Transverse colon (tissue), 4 donors: ENCODE results near the gene CTBP1. TPM values are rescaled to one million over a fixed set of nuclear protein-coding genes. Genes with fewer than 3 reads are reported as not detected.

Source experiments
- DNase-seq: peaks from one replicate; pipeline ENCODE4 v3.0.0-alpha.2; 2019
- H3K27ac ChIP-seq, 4 donors: fragments of 200-600 bp; sonication (generic); 2 replicates each; pipeline ENCODE4 v1.5.1; 2016 to 2018; ENCODE audit warnings: inconsistent platforms in 4 of 4
- H3K27me3 ChIP-seq: fragments of 200-600 bp; sonication (generic); 2 replicates; pipeline ENCODE4 v1.5.1; 2017; ENCODE audit warnings: inconsistent platforms
- H3K36me3 ChIP-seq, 4 donors: fragments of 200-600 bp; sonication (generic); 2 replicates each; pipeline ENCODE4 v1.5.1; 2017 to 2019; ENCODE audit warnings: inconsistent platforms in 4 of 4
- H3K4me1 ChIP-seq, 4 donors: fragments of 200-600 bp; sonication (generic); 2 replicates each; pipeline ENCODE4 v1.5.1; 2017 to 2020; ENCODE audit warnings: inconsistent platforms in 4 of 4
- H3K4me3 ChIP-seq, 4 donors: fragments of 200-600 bp; sonication (generic); 1 replicate in 1 of 4; 2 replicates in 3 of 4; pipeline versions ENCODE4 v1.5.1 to v1.6.1; 2017 to 2019; ENCODE audit warnings: inconsistent platforms in 4 of 4
- H3K9me3 ChIP-seq, 2 donors: fragments of 200-600 bp; sonication (generic); 2 replicates each; pipeline ENCODE4 v1.5.1; 2017 to 2019; ENCODE audit warnings: inconsistent platforms in 2 of 2
- EP300 ChIP-seq: sonication (generic); formaldehyde crosslinking; IDR thresholded peaks from one replicate; pipeline ENCODE4 v1.6.1; 2017; ENCODE audit warnings: antibody characterized with exemption, low read depth
- POLR2A ChIP-seq: fragments of 450-650 bp; IDR thresholded peaks from one replicate; pipeline ENCODE4 v1.6.1; 2016; ENCODE audit warnings: antibody characterized with exemption, mild to moderate bottlenecking, moderate library complexity
- POLR2AphosphoS5 ChIP-seq, 3 donors: sonication (generic); formaldehyde crosslinking; IDR thresholded peaks; one replicate each; pipeline ENCODE4 v1.6.1; 2016; ENCODE audit warnings: antibody characterized with exemption in 3 of 3
- WGBS, 2 donors: methylation state at CpG; one replicate each; pipeline ENCODE4 v1.1.5; 2018; ENCODE audit warnings: low coverage in 1 of 2; 5-methylcytosine and 5-hydroxymethylcytosine counted together
- in situ Hi-C, 4 donors: fragments of 200-750 bp; cut with MboI; loops; one replicate each; pipeline versions ENCODE4 v1.15.0 to v1.15.1; 2017; ENCODE audit warnings: low sequenced_read_pairs in 3 of 4, low pct_ligation_motif_present in 1 of 4, low pct_unique_long_range_greater_than_20kb in 1 of 4
- intact Hi-C: fragments of 100-400 bp; cut with DNase I; formaldehyde crosslinking; loops from one replicate; pipeline ENCODE4 v1.15.1; 2023; ENCODE audit warnings: low total_unique reads
- total RNA-seq, 4 donors: library from RNA; depleted of rRNA; stranded (reverse); fragments of >200 nt; gene quantifications; one replicate each; pipeline ENCODE4 v1.1.0, GENCODE V29; 2016
- TF ChIP-seq, protein P1 (sequence below), 5 experiments: fragments of 200-600 bp in 3 of 5; fragments of 450-650 bp in 2 of 5; sonication (generic) in 3 of 5; IDR thresholded peaks; 1 replicate in 2 of 5; 2 replicates in 3 of 5; pipeline ENCODE4 v1.5.1; 2016 to 2017; ENCODE audit warnings: antibody characterized with exemption in 5 of 5, inconsistent platforms in 3 of 5, mild to moderate bottlenecking in 2 of 5, moderate library complexity in 1 of 5

The CTBP1 gene
- total RNA-seq, 4 donors from 2014 or later: 183 to 457 (median 243) TPM

DNA sequence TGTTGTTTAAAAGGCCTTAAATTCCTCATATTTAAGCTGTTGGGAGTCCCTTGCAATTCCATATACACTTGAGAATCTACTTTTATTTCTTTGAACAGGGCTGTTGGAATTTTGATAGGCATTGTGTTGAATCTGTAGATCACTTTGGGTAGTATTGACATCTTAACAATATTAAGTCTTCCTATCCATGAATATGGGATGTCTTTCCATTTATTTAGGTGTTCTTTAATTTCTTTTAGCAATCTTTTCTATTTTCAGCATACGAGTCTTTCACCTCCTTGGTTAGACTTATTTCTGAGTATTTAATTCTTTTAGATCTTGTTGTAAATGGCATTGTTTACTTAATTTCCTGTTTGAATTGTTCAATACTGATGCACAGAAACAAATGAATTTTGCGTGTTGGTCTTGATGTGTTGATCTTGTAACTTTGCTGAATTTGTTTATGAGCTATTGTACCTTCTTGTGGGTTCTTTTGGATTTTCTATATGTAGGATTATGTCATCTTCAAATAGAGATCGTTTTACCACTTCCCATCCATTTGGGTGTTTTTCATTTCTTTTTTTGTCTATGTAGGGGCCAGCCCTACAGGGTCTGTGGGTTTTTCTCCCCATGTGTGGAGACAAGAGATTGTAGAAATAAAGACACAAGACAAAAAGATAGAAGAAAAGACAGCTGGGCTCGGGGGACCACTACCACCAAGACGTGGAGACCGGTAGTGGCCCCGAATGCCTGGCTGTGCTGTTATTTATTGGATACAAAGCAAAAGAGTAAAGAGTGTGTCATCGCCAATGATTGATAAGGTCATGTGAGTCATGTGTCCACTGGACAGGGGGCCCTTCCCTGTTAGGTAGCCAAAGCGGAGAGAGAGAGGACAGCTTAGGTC is 18.2 kb upstream of the CTBP1 start:
- intact Hi-C loops (no loop called here), in situ Hi-C loops (loop anchor here in 3 of 4 donors (10.0 to 25.0 kb wide), 2 partner anchors 105 to 112 kb away; partner anchors contain the start of gene SPON2 (in 2 of the 3))
- Histone ChIP-seq H3K4me1 (no peaks in the 10 kb centered on the region), H3K4me3 (peak overlapping the region in 1 of 4 donors; percentile 25), H3K27me3 (no peaks in the 10 kb centered on the region), H3K36me3 (no peaks in the 10 kb centered on the region), H3K9me3 (no peaks in the 10 kb centered on the region), H3K27ac (peak overlapping the region in 3 of 4 donors; percentile 29 to 55 (median 43))
- no peak for DNase-seq
- TF ChIP-seq POLR2A (no peak), EP300 (no peak)
- TF ChIP-seq, protein P1, sequence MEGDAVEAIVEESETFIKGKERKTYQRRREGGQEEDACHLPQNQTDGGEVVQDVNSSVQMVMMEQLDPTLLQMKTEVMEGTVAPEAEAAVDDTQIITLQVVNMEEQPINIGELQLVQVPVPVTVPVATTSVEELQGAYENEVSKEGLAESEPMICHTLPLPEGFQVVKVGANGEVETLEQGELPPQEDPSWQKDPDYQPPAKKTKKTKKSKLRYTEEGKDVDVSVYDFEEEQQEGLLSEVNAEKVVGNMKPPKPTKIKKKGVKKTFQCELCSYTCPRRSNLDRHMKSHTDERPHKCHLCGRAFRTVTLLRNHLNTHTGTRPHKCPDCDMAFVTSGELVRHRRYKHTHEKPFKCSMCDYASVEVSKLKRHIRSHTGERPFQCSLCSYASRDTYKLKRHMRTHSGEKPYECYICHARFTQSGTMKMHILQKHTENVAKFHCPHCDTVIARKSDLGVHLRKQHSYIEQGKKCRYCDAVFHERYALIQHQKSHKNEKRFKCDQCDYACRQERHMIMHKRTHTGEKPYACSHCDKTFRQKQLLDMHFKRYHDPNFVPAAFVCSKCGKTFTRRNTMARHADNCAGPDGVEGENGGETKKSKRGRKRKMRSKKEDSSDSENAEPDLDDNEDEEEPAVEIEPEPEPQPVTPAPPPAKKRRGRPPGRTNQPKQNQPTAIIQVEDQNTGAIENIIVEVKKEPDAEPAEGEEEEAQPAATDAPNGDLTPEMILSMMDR (IDR thresholded peaks at IDR 0.05): no peak
- WGBS, 2 donors: 78 to 90% methylated on average over 7 to 9 of the region's 9 CpGs

DNA sequence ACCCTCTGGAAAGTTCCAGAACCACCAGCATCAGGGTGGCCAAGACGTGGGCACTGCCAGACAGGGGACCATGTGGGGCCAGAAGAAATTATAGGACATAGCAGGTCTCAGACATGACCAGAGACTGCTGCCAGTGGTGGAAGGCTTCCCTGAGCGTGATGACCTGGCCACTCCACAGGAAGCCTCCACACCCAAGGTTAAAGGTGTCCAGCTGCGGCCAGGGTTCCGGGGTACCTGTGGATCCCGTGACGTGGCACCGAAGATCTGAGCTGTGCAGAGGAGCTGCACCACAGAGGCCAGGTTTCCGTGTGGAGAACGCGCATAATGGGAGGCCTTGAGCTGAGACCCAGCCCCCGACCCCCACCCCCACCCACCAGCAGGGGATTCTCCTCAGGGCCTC is 16.4 kb upstream of the CTBP1 start:
- 92% methylated on average over 11 of the region's 11 CpGs; no CpG with 5 or more reads in 1 of the 2 donors for WGBS, 2 donors
- H3K9me3 ChIP-seq: no peaks in the 10 kb centered on the region
- intact Hi-C loops (no loop called here), in situ Hi-C loops (loop anchor here in 3 of 4 donors (10.0 to 25.0 kb wide), 2 partner anchors 103 to 111 kb away; partner anchors contain the start of gene SPON2 (in 2 of the 3))
- H3K4me3 ChIP-seq: no peak overlapping the region
- no peaks in the 10 kb centered on the region for H3K27me3 ChIP-seq
- no peaks in the 10 kb centered on the region for H3K4me1 ChIP-seq
- no peak for DNase-seq
- H3K36me3 ChIP-seq: no peaks in the 10 kb centered on the region
- no peak overlapping the region for H3K27ac ChIP-seq
- TF ChIP-seq, protein P1 (IDR thresholded peaks at IDR 0.05): no peak
- TF ChIP-seq EP300 (no peak), POLR2A (no peak), POLR2AphosphoS5 (IDR thresholded peaks at IDR 0.05) (no peak)

DNA sequence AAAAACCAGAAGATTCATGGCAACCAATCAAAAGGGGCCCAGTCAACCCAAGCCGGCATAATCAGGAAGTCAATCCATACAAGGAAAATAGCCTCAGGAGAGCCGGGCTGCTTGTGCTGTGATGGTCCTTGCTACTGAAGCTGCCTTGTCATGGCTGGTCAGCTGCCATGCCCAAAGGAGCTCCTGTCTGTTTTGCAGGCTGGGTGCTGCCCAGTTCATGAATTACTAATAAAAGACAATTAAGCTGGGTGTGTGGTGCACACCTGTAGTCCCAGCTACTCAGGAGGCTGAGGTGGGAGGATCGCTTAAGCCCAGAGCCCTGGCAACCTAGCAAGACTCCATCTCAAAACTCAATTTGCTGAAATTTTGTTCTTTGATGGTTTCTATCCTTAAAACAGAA is 16.0 kb upstream of the CTBP1 start:
- Histone ChIP-seq H3K9me3 (no peaks in the 10 kb centered on the region), H3K4me3 (no peak overlapping the region), H3K36me3 (no peaks in the 10 kb centered on the region), H3K27ac (no peak overlapping the region), H3K27me3 (no peaks in the 10 kb centered on the region), H3K4me1 (no peaks in the 10 kb centered on the region)
- DNase-seq: no peak
- intact Hi-C loops (no loop called here), in situ Hi-C loops (loop anchor here (5.0 to 25.0 kb wide), 3 partner anchors 103 to 133 kb away; partner anchors contain the start of gene SPON2 (in 2 of the 4))
- WGBS, 2 donors: 98% methylated on average over 3 of the region's 3 CpGs; no CpG with 5 or more reads in 1 of the 2 donors
- TF ChIP-seq EP300: no peak

DNA sequence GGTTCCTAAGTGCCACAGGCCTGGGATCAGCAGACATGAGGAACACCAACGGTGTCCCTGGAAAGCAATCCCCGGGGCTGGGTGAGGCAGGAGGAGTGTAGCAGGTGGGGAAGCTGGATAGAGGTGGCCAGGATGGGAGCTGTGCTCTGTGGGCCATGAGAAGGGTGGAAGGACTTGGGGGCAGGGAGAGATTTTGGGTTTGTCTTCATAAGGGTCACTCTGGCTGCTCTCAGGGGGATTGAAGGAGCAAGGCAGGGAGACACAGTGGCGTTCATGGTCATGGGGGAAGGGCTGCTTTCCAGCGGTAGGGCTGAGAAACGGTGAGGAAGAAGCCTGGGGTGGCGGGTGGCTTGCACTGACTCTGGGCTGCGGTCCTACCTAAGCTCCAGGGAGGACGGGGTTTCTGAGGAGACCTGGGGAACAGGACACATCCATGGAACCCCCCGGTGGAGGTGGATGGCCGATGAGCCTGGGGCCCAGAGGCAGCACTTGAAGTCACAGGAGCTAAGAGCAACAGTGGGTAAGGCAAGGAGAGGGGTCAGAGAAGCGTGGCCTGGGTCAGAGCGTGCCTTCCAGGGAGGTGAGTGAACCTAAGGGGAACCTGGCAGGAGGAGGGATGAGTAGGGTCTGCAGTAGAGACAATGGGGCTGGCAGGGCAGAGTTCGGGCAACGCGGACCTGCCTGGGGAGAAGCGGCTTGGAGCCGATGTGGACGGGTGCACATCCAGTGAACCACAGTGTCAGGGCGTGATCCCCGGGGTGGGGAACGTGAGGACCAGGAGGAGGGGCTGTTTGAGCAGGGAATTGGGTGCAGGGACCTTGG is 12.4 kb upstream of the CTBP1 start:
- no peaks in the 10 kb centered on the region for H3K9me3 ChIP-seq

More for the DNA sequence above, 12.4 kb upstream of the CTBP1 start:
- no peak for TF ChIP-seq EP300
- TF ChIP-seq POLR2A: no peak
- TF ChIP-seq, protein P1 (IDR thresholded peaks at IDR 0.05): no peak
- Histone ChIP-seq H3K4me1 (no peaks in the 10 kb centered on the region), H3K4me3 (no peak overlapping the region), H3K27me3 (no peaks in the 10 kb centered on the region), H3K36me3 (no peaks in the 10 kb centered on the region), H3K27ac (no peak overlapping the region)
- in situ Hi-C loops (loop anchor here (5.0 to 25.0 kb wide), 3 partner anchors 99 to 129 kb away; partner anchors contain the start of gene SPON2 (in 2 of the 4)), intact Hi-C loops (no loop called here)
- no peak for DNase-seq
- 90 to 93% methylated on average over 7 to 21 of the region's 21 CpGs for WGBS, 2 donors
